D721Med (cell line): Measurements from ENCODE around the gene TLR4.

Experiments
- DNase-seq: peaks from one replicate; pipeline ENCODE4 v3.0.0; 2011; ENCODE audit warnings: low spot score; ENCODE audit not compliant: insufficient read length
- FAIRE-seq: peaks from 2 replicates; lab custom pipeline; 2011; peaks lifted over from hg19 to GRCh38; lab: Jason Lieb, UNC
- CTCF ChIP-seq: IDR thresholded peaks from 2 replicates; pipeline ENCODE4 v1.5.1; 2012; ENCODE audit warnings: mild to moderate bottlenecking, control low read depth; ENCODE audit not compliant: insufficient read depth; ENCODE audit errors: missing control alignments

Gene TLR4

GRCh38 chr9:117720555-117720954, 16.4 kb downstream of the TLR4 start:
- FAIRE-seq (no peak), DNase-seq (no peak)

GRCh38 chr9:117720987-117721386, 16.8 kb downstream of the TLR4 start:
- FAIRE-seq (no peak), DNase-seq (no peak)
- no peak for TF ChIP-seq CTCF

More at GRCh38 chr9:117720555-117720954, 16.4 kb downstream of the TLR4 start:
- TF ChIP-seq CTCF: no peak

- DNase-seq (no peak), FAIRE-seq (no peak)
- TF ChIP-seq CTCF: no peak
Measured at GRCh38 chr9:117722108-117722761, 18.0 kb downstream of the TLR4 start.

GRCh38 chr9:117723986-117724625, 19.9 kb downstream of the TLR4 start:
- TF ChIP-seq CTCF: no peak
- DNase-seq (no peak), FAIRE-seq (no peak)

- FAIRE-seq: no peak
- no peak for TF ChIP-seq CTCF
- DNase-seq: no peak
Measured at GRCh38 chr9:117725426-117725887, 21.3 kb downstream of the TLR4 start.

GRCh38 chr9:117729375-117729774, 25.2 kb downstream of the TLR4 start:
- DNase-seq (no peak), FAIRE-seq (no peak)
- no peak for TF ChIP-seq CTCF

- TF ChIP-seq CTCF: no peak
- no peak for DNase-seq
- no peak for FAIRE-seq
Measured at GRCh38 chr9:117732494-117732893, 28.3 kb downstream of the TLR4 start.
